Psoas muscle (tissue), 8 donors: Measurements from ENCODE around the gene NPEPL1. TPM values are rescaled to one million over a fixed set of nuclear protein-coding genes. Genes with fewer than 3 reads are reported as not detected.

Experiments
- ATAC-seq, 4 donors: fragments of 200-7000 bp; cut with Tn5 transposase; one replicate each; pipeline ENCODE4 v1.9.1; 2020; ENCODE audit warnings: moderate library complexity in 3 of 4, mild to moderate bottlenecking in 2 of 4
- DNase-seq, 2 donors: peaks; one replicate each; pipeline ENCODE4 v3.0.0-alpha.2; 2020
- H3K27ac ChIP-seq: fragments of 200-600 bp; one replicate; pipeline ENCODE4 v1.8.0; 2022
- H3K27me3 ChIP-seq, 3 donors: fragments of 200-600 bp in 1 of 3; one replicate each; pipeline versions ENCODE4 v1.6.1 to v1.8.0; 2013 to 2022; ENCODE audit warnings: low read length in 2 of 3, mild to moderate bottlenecking in 2 of 3, moderate library complexity in 1 of 3; ENCODE audit not compliant: insufficient read depth in 3 of 3
- H3K36me3 ChIP-seq, 2 donors: fragments of 200-600 bp in 1 of 2; one replicate each; pipeline versions ENCODE4 v1.6.1 to v1.8.0; 2013 to 2022; ENCODE audit warnings: low read depth in 1 of 2, mild to moderate bottlenecking in 1 of 2, moderate library complexity in 1 of 2; ENCODE audit not compliant: insufficient read depth in 1 of 2
- H3K4me1 ChIP-seq: fragments of 200-600 bp; one replicate; pipeline ENCODE4 v1.8.0; 2022
- H3K4me3 ChIP-seq: fragments of 200-600 bp; one replicate; pipeline ENCODE4 v1.8.0; 2022; ENCODE audit warnings: mild to moderate bottlenecking
- H3K9me3 ChIP-seq: fragments of 200-600 bp; one replicate; pipeline ENCODE4 v1.8.0; 2022
- CTCF ChIP-seq: fragments of 200-600 bp; IDR thresholded peaks from one replicate; pipeline ENCODE4 v1.8.0; 2022; ENCODE audit warnings: antibody characterized with exemption
- WGBS, 3 donors: extraction: QIAGEN DNeasy Blood & Tissue Kit; methylation state at CpG; one replicate each; pipeline versions ENCODE4 v1.1.6 to v1.1.7; 2013; 5-methylcytosine and 5-hydroxymethylcytosine counted together
- intact Hi-C, 2 donors: fragments of 100-400 bp; cut with DNase I; formaldehyde crosslinking; loops; one replicate each; pipeline versions ENCODE4 v1.11.0 to v1.14.2; 2022
- polyA plus RNA-seq, 3 donors: library from polyadenylated mRNA; stranded (reverse); fragments of 200-250 nt; gene quantifications; one replicate each; pipeline ENCODE4 v1.2.3, GENCODE V29; 2013
- total RNA-seq, 4 donors: library from RNA; stranded (reverse); fragmentation: NEBNext Ultra II Directional in 2 of 4; extraction: Animal tissue kit (Norgen Biotek cat#: 25700) in 2 of 4; gene quantifications; one replicate each; pipeline versions ENCODE4 v1.2.1 to v1.2.4, GENCODE V29; 2021 to 2023
- donor health status: healthy with polysubstance abuse.
- donor health status: DM: no; HTN: no; CAD: no; lungs with moderate emphysema.
- donor health status: Bipolar disorder and iron deficiency.
- donor health status: healthy.
- donor health status: DM: yes; HTN: yes; CAD: no.
- donor health status: DM: no; HTN: no; CAD: no.
- donor health status: DM: no; HTN: no; CAD: no.
- donor health status: DM: yes; HTN: yes; CAD: no.

The NPEPL1 gene
- total and polyA plus RNA-seq, 7 donors, result 18.4 to 52.3 (median 36.0) TPM

DNA sequence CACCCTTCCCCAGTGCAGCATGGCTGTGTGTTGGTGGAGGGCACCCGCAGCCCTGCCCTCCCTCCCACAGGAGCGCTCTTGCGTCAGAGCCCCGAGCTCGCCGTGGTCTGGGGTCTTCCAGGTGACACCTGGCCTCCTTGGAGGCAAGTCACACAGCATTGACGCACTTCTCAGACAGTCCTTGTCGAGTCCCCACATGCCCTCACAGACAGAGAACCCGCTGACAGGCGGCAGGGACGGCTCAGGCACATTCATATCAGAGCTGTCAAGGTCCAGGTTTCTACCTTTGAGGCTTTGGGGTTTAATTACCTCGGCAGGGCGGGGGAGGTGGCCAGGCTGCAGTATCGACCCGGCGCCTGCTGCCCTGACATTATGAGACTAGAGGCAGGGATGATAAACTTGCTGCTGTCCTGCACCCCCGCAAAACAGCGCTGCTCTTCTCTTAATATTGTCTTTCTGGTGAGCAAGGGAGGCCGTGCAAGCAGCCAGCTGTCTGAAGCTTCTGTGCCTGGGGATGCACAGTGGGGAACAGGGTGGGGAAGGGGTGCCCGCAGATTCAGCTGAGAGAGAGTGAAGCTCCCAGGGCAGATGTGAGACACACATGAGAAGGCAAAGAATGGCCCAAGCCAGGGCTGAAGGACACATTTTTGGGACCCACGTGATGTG is 4.7 kb downstream of the NPEPL1 start:
- ATAC-seq (no peak), DNase-seq (no peak)
- no peak overlapping the region for H3K4me3 ChIP-seq

GRCh38 chr20:58697867-58698703 is 5.5 kb downstream of the NPEPL1 start:
- no peak for TF ChIP-seq CTCF
- intact Hi-C loops, result no loop called here

More for the DNA sequence above, 4.7 kb downstream of the NPEPL1 start:
- Histone ChIP-seq H3K9me3 (no peaks in the 10 kb centered on the region), H3K27me3 (no peaks in the 10 kb centered on the region), H3K4me1 (peaks cover 12% of the 10 kb centered on the region), H3K27ac (no peak overlapping the region), H3K36me3 (peaks cover 0 to 69% of the 10 kb centered on the region in 2 donors)
- 86 to 89% (median 88%) methylated on average over 21 of the region's 21 CpGs for WGBS, 3 donors
- TF ChIP-seq CTCF, result no peak
- intact Hi-C loops, result no loop called here

DNA sequence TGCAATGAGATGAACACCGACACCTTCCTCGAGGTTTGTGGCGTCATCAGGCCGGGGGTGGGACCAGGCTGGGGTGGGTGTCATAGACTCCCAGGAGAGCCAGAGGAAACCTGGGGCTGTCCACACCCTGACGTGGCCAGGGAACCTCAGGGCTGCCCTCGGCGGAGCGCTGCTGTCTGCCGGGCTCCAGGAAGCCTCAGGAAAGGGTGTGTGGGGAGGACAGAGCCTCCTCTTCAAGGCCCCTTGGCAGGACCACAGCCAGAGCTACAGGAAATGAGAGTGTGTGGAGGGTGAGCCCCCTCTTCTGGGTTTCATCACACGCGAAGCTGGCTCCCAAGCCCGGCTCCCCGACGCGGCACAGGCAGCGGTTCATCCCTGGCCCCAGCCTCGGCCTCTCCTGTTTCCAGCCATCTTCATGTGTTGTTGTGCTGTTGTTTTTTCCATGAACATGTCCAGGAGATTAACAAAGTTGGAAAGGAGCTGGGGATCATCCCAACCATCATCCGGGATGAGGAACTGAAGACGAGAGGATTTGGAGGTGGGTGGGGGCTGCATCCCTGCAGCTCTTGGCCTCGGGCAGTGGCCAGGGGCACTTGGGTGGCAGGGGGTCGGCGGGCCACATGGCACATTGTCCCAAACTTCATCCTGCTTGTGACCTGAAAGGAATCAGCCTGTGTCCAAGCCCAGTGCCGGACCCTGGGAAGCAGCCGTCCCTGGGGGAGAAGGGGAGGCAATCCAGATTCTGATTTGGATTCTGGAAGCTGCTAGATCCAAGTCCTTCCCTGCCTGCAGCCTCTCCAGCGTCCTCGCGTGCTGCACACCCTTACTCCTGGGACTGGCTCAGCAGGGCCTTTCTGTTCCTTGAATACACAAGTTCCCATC is 6.4 kb downstream of the NPEPL1 start:
- Histone ChIP-seq H3K9me3 (no peaks in the 10 kb centered on the region), H3K27ac (no peak overlapping the region), H3K4me3 (no peak overlapping the region), H3K27me3 (no peaks in the 10 kb centered on the region), H3K36me3 (peaks cover 0 to 86% of the 10 kb centered on the region in 2 donors), H3K4me1 (peaks cover 4% of the 10 kb centered on the region)
- intact Hi-C loops, result no loop called here
- WGBS, 3 donors, result 72 to 80% (median 76%) methylated on average over 26 to 27 of the region's 27 CpGs
- TF ChIP-seq CTCF, result no peak
- peak; percentile 18 to 39 (median 33) for ATAC-seq
- DNase-seq, result peak; percentile 67 to 76

More at GRCh38 chr20:58697867-58698703, 5.5 kb downstream of the NPEPL1 start:
- Histone ChIP-seq H3K4me1 (peaks cover 12% of the 10 kb centered on the region), H3K9me3 (no peaks in the 10 kb centered on the region), H3K27ac (no peak overlapping the region), H3K27me3 (no peaks in the 10 kb centered on the region), H3K4me3 (no peak overlapping the region), H3K36me3 (peaks cover 0 to 77% of the 10 kb centered on the region in 2 donors)
- WGBS, 3 donors, result 87 to 92% (median 88%) methylated on average over 14 to 15 of the region's 15 CpGs
- ATAC-seq (no peak), DNase-seq (no peak)

GRCh38 chr20:58699623-58700107 is 7.1 kb downstream of the NPEPL1 start:
- Histone ChIP-seq H3K36me3 (peaks cover 0 to 92% of the 10 kb centered on the region in 2 donors), H3K27me3 (no peaks in the 10 kb centered on the region), H3K4me3 (no peak overlapping the region), H3K4me1 (no peaks in the 10 kb centered on the region), H3K27ac (no peak overlapping the region), H3K9me3 (no peaks in the 10 kb centered on the region)
- intact Hi-C loops, result no loop called here
- DNase-seq (no peak), ATAC-seq (no peak)
- WGBS, 3 donors, result 84 to 86% (median 86%) methylated on average over 9 of the region's 9 CpGs
- TF ChIP-seq CTCF, result no peak
